Measurements from ENCODE around the gene CRYBG1.

- TF ChIP-seq EZH2phosphoT487 (IDR thresholded peaks at IDR 0.05; ENCODE audit: borderline replicate concordance, low read length) (no peak), CTCF (conservative IDR thresholded peaks at IDR 0.05; ENCODE audit: low read depth, low read length) (no peak)
These were observed 204.0 kb downstream of the CRYBG1 start for GRCh38 chr6:106564476-106564875.

All from PC-3 (cell line).